Lung (tissue), 12 donors: ENCODE data around the gene MIS18A. TPM values are rescaled to one million over a fixed set of nuclear protein-coding genes. Genes with fewer than 3 reads are reported as not detected.
"Not testable (repeated sequence)": the region's sequence is repeated elsewhere in the genome, so short reads cannot be mapped to it uniquely, and the experiment has no call there.

ENCODE experiments used
- ATAC-seq: fragments of 200-7000 bp; cut with Tn5 transposase; one replicate; pipeline ENCODE4 v1.9.1; 2020; ENCODE audit warnings: moderate number of reproducible peaks; ENCODE audit not compliant: insufficient read depth, low FRiP score
- DNase-seq, 3 donors: peaks; one replicate each; pipeline ENCODE4 v3.0.0-alpha.2; 2013 to 2017
- H3K27ac ChIP-seq, 2 donors: one replicate each; pipeline ENCODE4 v1.5.1; 2013; ENCODE audit warnings: mild to moderate bottlenecking in 2 of 2, moderate library complexity in 2 of 2, control low read depth in 1 of 2, inconsistent platforms in 1 of 2, low read depth in 1 of 2, low read length in 1 of 2
- H3K27me3 ChIP-seq, 3 donors: one replicate each; pipeline ENCODE4 v1.5.1; 2013; ENCODE audit warnings: low read length in 2 of 3; ENCODE audit not compliant: control insufficient read depth in 3 of 3, insufficient read depth in 3 of 3
- H3K36me3 ChIP-seq, 4 donors: one replicate each; pipeline ENCODE4 v1.5.1; 2013; ENCODE audit warnings: low read length in 4 of 4, mild to moderate bottlenecking in 1 of 4, moderate library complexity in 1 of 4; ENCODE audit not compliant: control insufficient read depth in 4 of 4, insufficient read depth in 4 of 4
- H3K4me1 ChIP-seq, 5 donors: one replicate each; pipeline ENCODE4 v1.5.1; 2013; ENCODE audit warnings: low read length in 5 of 5, mild to moderate bottlenecking in 2 of 5, moderate library complexity in 1 of 5; ENCODE audit not compliant: control insufficient read depth in 5 of 5, insufficient read depth in 5 of 5
- H3K4me3 ChIP-seq: one replicate; pipeline ENCODE4 v1.5.1; 2013; ENCODE audit warnings: mild to moderate bottlenecking, control low read depth, moderate library complexity
- H3K9ac ChIP-seq, 2 donors: one replicate each; pipeline ENCODE4 v1.5.1; 2013; ENCODE audit warnings: low read length in 2 of 2, control low read depth in 1 of 2; ENCODE audit not compliant: insufficient read depth in 1 of 2
- H3K9me3 ChIP-seq, 4 donors: one replicate each; pipeline ENCODE4 v1.5.1; 2013; ENCODE audit warnings: low read length in 3 of 4, mild to moderate bottlenecking in 1 of 4, moderate library complexity in 1 of 4; ENCODE audit not compliant: control insufficient read depth in 4 of 4, insufficient read depth in 3 of 4
- CTCF ChIP-seq: IDR thresholded peaks from 2 replicates; pipeline ENCODE4 v1.5.1; 2012; ENCODE audit warnings: mild to moderate bottlenecking; ENCODE audit errors: control extremely low read depth, extremely low read depth
- WGBS, 2 donors: extraction: QIAGEN DNeasy Blood & Tissue Kit; methylation state at CpG; one replicate each; pipeline ENCODE4 v1.1.7; 2013; 5-methylcytosine and 5-hydroxymethylcytosine counted together
- polyA plus RNA-seq, 2 donors: library from polyadenylated mRNA; stranded (reverse); fragments of 200-250 nt; gene quantifications; one replicate each; pipeline ENCODE4 v1.2.1, GENCODE V29; 2013
- total RNA-seq, 2 donors: library from RNA; depleted of rRNA in 1 of 2; stranded (reverse); fragments of >200 nt in 1 of 2; gene quantifications; one replicate each; pipeline ENCODE4 v1.2.1, GENCODE V29; 2014 to 2021
- donor health status: control.
- donor health status: control.
- donor health status: Bipolar disorder and iron deficiency.
- donor health status: healthy.
- donor health status: DM: yes; HTN: yes; CAD: no.

MIS18A gene
- total and polyA plus RNA-seq, 4 donors = 5.0 to 8.5 (median 6.1) TPM

- Histone ChIP-seq H3K4me3 (no peak overlapping the region), H3K36me3 (no peaks in the 10 kb centered on the region), H3K4me1 (peaks cover 0 to 18% (median 3%) of the 10 kb centered on the region in 5 donors), H3K9ac (no peak overlapping the region), H3K27ac (no peak overlapping the region), H3K27me3 (no peaks in the 10 kb centered on the region), H3K9me3 (no peaks in the 10 kb centered on the region)
- 72 to 85% methylated on average over 2 of the region's 2 CpGs for WGBS, 2 donors
- DNase-seq = no peak
- ATAC-seq = no peak
- TF ChIP-seq CTCF = no peak
These were observed 18.7 kb downstream of the MIS18A start for GRCh38 chr21:32260130-32260529.

GRCh38 chr21:32258786-32259048 lies 20.1 kb downstream of the MIS18A start:
- WGBS, 2 donors = 88 to 92% methylated on average over 5 of the region's 5 CpGs
- DNase-seq, H3K36me3 ChIP-seq, H3K9ac ChIP-seq, ATAC-seq, H3K9me3 ChIP-seq, H3K27ac ChIP-seq, H3K27me3 ChIP-seq, H3K4me3 ChIP-seq: not testable (repeated sequence)
- peaks cover 0 to 18% (median 3%) of the 10 kb centered on the region in 5 donors for H3K4me1 ChIP-seq

- H3K27me3 ChIP-seq = no peaks in the 10 kb centered on the region
- H3K27ac ChIP-seq = no peak overlapping the region
- H3K36me3 ChIP-seq = no peaks in the 10 kb centered on the region
- 45 to 56% methylated on average over 16 of the region's 16 CpGs for WGBS, 2 donors
- DNase-seq = peak; percentile 85 to 92 (median 90)
- ATAC-seq = peak; percentile 71
- no peak overlapping the region for H3K9ac ChIP-seq
- H3K9me3 ChIP-seq = no peaks in the 10 kb centered on the region
- peaks cover 0 to 18% (median 5%) of the 10 kb centered on the region in 5 donors for H3K4me1 ChIP-seq
- no peak overlapping the region for H3K4me3 ChIP-seq
- TF ChIP-seq CTCF = peak; percentile 45
These were observed 20.7 kb downstream of the MIS18A start for GRCh38 chr21:32257962-32258785.

GRCh38 chr21:32256873-32257620 lies 21.8 kb downstream of the MIS18A start:
- WGBS, 2 donors = 47 to 66% methylated on average over 9 of the region's 9 CpGs
- DNase-seq (peak; percentile 92 to 96 (median 95)), ATAC-seq (peak; percentile 27)
- no peaks in the 10 kb centered on the region for H3K9me3 ChIP-seq
- no peak for TF ChIP-seq CTCF
- H3K27me3 ChIP-seq = no peaks in the 10 kb centered on the region
- no peak overlapping the region for H3K4me3 ChIP-seq
- H3K27ac ChIP-seq = no peak overlapping the region
- peaks cover 0 to 18% (median 5%) of the 10 kb centered on the region in 5 donors for H3K4me1 ChIP-seq
- peak overlapping the region in 1 of 2 donors; percentile 43 for H3K9ac ChIP-seq
- H3K36me3 ChIP-seq = no peaks in the 10 kb centered on the region
